Stomach smooth muscle (tissue), 2 donors: Measurements from ENCODE around the gene PLSCR2.
"Not testable (repeated sequence)": the region's sequence is repeated elsewhere in the genome, so short reads cannot be mapped to it uniquely, and the experiment has no call there.

ENCODE experiments used
- H3K27ac ChIP-seq: one replicate; pipeline ENCODE4 v1.7.0; 2013; ENCODE audit warnings: mild to moderate bottlenecking, low read length, inconsistent platforms
- H3K27me3 ChIP-seq, 2 donors: one replicate each; pipeline ENCODE4 v1.7.0; 2013; ENCODE audit warnings: low read length in 2 of 2; ENCODE audit not compliant: insufficient read depth in 2 of 2, control insufficient read depth in 1 of 2
- H3K36me3 ChIP-seq, 2 donors: one replicate each; pipeline ENCODE4 v1.7.0; 2013; ENCODE audit warnings: low read length in 2 of 2; ENCODE audit not compliant: control insufficient read depth in 2 of 2, insufficient read depth in 2 of 2
- H3K4me1 ChIP-seq: one replicate; pipeline ENCODE4 v1.7.0; 2013; ENCODE audit warnings: low read length; ENCODE audit not compliant: control insufficient read depth, insufficient read depth
- H3K4me3 ChIP-seq, 2 donors: one replicate each; pipeline ENCODE4 v1.7.0; 2013; ENCODE audit warnings: low read length in 2 of 2
- H3K9ac ChIP-seq, 2 donors: one replicate each; pipeline ENCODE4 v1.7.0; 2013; ENCODE audit warnings: low read length in 2 of 2, mild to moderate bottlenecking in 1 of 2
- H3K9me3 ChIP-seq, 2 donors: one replicate each; pipeline ENCODE4 v1.7.0; 2013; ENCODE audit warnings: low read length in 2 of 2; ENCODE audit not compliant: control insufficient read depth in 2 of 2
- donor health status: healthy.
- donor health status: Pancreatic carcinoma.

The PLSCR2 gene

GRCh38 chr3:146464005-146464595, 5.3 kb downstream of the PLSCR2 start:
- Histone ChIP-seq H3K9ac (no peak overlapping the region), H3K9me3 (no peaks in the 10 kb centered on the region), H3K27ac (no peak overlapping the region), H3K27me3 (no peaks in the 10 kb centered on the region), H3K4me3 (no peak overlapping the region), H3K4me1 (no peaks in the 10 kb centered on the region), H3K36me3 (no peaks in the 10 kb centered on the region)

- Histone ChIP-seq H3K36me3 (no peaks in the 10 kb centered on the region), H3K9me3 (no peaks in the 10 kb centered on the region), H3K9ac (no peak overlapping the region), H3K4me3 (no peak overlapping the region), H3K4me1 (no peaks in the 10 kb centered on the region), H3K27me3 (no peaks in the 10 kb centered on the region), H3K27ac (no peak overlapping the region)
These were observed 14.6 kb downstream of the PLSCR2 start for GRCh38 chr3:146454796-146455195.

DNA sequence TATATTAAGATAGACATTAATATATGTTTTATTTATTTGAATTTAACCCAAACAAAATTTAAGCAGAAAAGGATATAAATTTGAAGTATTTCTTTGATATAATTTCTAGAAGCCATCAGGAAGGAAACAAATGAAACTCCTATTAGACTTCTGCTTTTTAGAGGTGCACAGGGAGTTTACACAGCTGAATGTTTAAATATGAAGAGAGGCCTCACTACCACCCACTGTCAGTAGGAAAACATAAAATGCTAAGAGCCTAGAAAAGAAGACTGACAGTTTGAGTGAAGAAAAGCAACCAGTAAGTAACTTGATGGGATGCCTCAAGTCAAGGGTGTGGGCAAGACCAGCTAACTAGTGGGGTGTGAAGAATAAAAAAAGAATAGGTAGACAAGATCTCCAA, 19.7 kb downstream of the PLSCR2 start:
- no peak overlapping the region for H3K9ac ChIP-seq
- H3K9me3 ChIP-seq = peaks cover 0 to 3% of the 10 kb centered on the region in 2 donors
- H3K27me3 ChIP-seq = no peaks in the 10 kb centered on the region
- H3K36me3 ChIP-seq = no peaks in the 10 kb centered on the region
- no peak overlapping the region for H3K4me3 ChIP-seq
- H3K4me1 ChIP-seq = no peaks in the 10 kb centered on the region
- H3K27ac ChIP-seq = no peak overlapping the region

DNA sequence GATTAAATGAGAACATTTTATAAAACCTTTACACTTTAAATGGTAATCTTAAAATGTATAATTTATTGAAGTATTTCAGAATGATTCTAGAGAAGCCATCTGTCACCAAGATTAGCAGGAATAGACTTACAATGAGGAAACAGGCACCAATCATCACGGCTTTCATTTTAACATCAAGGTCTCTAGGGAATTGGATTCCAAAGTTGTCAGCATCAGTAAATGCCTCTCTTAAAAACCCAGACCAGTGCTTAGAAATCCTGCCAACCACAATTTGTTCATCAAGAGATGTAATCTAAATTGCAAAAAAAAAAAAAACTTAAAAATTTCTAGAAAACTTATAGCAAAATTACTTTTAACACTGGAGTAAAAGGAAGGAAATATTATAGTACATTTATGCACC, 20.3 kb downstream of the PLSCR2 start:
- no peak overlapping the region for H3K27ac ChIP-seq
- H3K36me3 ChIP-seq = no peaks in the 10 kb centered on the region
- H3K4me3 ChIP-seq = no peak overlapping the region
- no peak overlapping the region for H3K9ac ChIP-seq
- H3K27me3 ChIP-seq = no peaks in the 10 kb centered on the region
- H3K9me3 ChIP-seq = peaks cover 0 to 3% of the 10 kb centered on the region in 2 donors
- no peaks in the 10 kb centered on the region for H3K4me1 ChIP-seq

GRCh38 chr3:146446026-146446425, 23.3 kb downstream of the PLSCR2 start:
- peaks cover 0 to 3% of the 10 kb centered on the region in 2 donors for H3K9me3 ChIP-seq
- H3K27ac ChIP-seq = no peak overlapping the region
- H3K9ac ChIP-seq = no peak overlapping the region
- no peak overlapping the region for H3K4me3 ChIP-seq
- H3K27me3 ChIP-seq = no peaks in the 10 kb centered on the region
- H3K4me1 ChIP-seq = no peaks in the 10 kb centered on the region
- H3K36me3 ChIP-seq = no peaks in the 10 kb centered on the region

DNA sequence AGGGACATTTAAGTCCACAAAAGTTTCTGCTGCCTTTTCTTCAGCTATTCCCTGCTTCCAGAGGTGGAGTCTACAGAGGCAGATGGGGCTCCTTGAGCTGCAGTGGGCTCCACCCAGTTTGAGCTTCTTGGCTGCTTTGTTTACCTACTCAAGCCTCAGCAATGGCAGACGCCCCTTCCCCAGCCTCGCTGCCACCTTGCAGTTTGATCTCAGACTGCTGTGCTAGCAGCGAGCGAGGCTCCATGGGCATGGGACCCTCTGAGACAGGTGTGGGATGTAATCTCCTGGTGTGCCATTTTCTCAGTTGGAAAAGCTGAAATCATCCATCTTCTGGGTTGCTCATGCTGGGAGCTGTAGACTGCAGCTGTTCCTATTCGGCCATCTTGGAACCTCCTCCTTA, 29.1 kb downstream of the PLSCR2 start:
- H3K27me3 ChIP-seq, H3K36me3 ChIP-seq, H3K9ac ChIP-seq, H3K9me3 ChIP-seq, H3K4me1 ChIP-seq, H3K27ac ChIP-seq, H3K4me3 ChIP-seq: not testable (repeated sequence)

DNA sequence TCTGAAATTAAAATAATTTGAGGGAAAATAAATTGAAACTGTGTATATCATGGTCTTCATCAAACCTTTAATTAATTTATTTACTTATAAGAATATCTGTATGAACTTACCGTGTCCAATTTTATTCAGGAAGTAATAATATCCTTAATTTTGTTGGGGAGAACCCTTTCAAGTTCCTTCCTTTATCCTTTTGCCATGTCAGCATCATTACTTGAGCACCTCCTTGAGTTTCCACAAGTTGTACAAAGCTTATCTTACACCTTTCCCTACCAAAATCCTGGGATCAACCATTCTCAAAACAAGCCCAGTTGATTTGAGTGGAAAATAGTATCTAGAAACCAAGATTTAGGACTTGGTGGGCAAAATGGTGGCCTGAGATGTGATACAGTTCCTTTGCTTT, 37.3 kb downstream of the PLSCR2 start:
- Histone ChIP-seq H3K4me3 (no peak overlapping the region), H3K9me3 (no peaks in the 10 kb centered on the region), H3K27me3 (no peaks in the 10 kb centered on the region), H3K9ac (no peak overlapping the region), H3K27ac (no peak overlapping the region), H3K36me3 (no peaks in the 10 kb centered on the region), H3K4me1 (no peaks in the 10 kb centered on the region)

DNA sequence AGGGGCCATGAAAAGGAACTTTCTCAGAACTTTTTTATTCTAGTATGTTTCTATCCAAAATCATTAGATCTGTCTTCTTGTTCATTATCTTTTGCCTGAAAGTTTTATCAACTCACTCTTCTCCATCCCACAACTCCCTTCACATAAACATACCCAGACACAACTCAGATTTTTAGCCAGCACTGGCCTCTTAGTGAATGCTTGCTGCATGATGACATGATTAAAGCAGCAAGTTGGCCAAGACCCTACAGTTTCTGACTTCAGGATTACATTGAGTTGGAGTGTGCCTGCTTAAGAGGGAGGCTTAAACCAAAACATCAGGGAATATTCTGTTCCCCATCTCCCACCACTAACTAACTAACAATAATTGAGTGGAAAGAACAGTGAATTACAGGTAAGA, 38.1 kb downstream of the PLSCR2 start:
- no peaks in the 10 kb centered on the region for H3K9me3 ChIP-seq
- H3K36me3 ChIP-seq = no peaks in the 10 kb centered on the region
- no peaks in the 10 kb centered on the region for H3K4me1 ChIP-seq
- H3K27ac ChIP-seq = no peak overlapping the region
- H3K4me3 ChIP-seq = no peak overlapping the region
- H3K9ac ChIP-seq = no peak overlapping the region
- no peaks in the 10 kb centered on the region for H3K27me3 ChIP-seq

- Histone ChIP-seq H3K27ac (no peak overlapping the region), H3K4me3 (no peak overlapping the region), H3K27me3 (no peaks in the 10 kb centered on the region), H3K9me3 (no peaks in the 10 kb centered on the region), H3K4me1 (no peaks in the 10 kb centered on the region), H3K9ac (no peak overlapping the region), H3K36me3 (no peaks in the 10 kb centered on the region)
These were observed 44.0 kb downstream of the PLSCR2 start for GRCh38 chr3:146425341-146425740.

DNA sequence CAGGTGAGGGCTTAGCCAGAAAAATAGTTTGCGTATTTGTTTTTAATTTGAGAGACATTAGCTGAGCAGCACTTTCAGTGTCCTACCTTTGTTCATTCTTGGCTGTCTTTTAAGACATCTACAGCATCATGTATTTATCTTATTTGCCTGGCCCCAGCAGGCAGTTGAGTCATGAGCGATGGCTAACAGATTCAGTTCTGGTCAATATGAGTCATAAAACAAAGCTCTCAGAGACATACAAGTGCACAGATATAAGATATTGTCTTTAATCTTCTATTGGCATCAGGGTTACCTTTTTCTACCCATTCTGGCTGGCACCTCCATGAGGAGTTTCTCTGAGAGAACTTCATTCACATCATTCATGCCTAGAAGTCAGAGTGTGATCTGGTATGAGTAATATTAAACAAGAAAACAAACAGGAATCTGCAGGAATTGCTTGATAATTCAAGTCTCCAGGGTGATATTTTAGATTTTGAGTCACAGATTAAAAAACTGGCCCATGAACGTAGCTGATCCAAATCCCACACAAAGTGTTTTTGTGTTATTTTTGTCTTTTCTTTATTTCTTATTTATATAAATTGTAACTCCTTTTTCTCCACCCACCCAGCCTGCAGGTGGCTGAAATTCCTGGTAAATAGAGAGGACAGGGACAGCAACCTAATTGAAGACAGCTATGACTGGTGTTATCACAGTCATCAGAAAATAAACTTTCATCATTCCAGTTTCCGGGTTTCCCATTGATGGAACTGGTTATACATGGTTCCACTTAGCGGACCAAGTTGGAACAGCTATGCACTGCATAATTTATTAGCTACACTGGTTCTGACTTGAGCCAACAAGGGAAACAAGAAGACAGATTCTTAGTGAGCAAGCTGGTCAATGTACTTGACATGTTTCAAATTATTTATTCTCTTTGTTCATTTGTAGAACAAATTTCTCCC, 47.3 kb downstream of the PLSCR2 start:
- no peaks in the 10 kb centered on the region for H3K9me3 ChIP-seq
- no peaks in the 10 kb centered on the region for H3K4me1 ChIP-seq
- H3K27ac ChIP-seq = no peak overlapping the region
- H3K9ac ChIP-seq = no peak overlapping the region
- no peaks in the 10 kb centered on the region for H3K36me3 ChIP-seq
- no peak overlapping the region for H3K4me3 ChIP-seq
- H3K27me3 ChIP-seq = no peaks in the 10 kb centered on the region

DNA sequence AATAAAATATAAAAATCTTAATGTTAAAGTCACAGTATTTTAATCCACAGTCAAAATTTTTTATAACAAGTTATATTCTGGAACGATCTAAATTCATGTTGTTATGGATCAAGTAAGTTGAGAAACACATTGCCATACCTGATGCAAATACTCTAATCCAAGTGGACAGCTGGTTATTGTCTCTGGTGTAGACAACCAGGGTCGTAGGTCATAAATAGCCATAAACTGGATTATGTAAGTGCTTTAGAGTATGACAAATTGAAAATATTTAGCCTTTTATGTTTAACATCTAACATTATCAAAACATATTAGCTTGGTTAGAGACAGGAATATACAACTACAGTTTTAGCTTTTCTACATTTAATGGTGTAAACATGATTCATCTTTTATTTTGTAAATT, 53.0 kb downstream of the PLSCR2 start:
- H3K9ac ChIP-seq = no peak overlapping the region
- H3K36me3 ChIP-seq = no peaks in the 10 kb centered on the region
- no peak overlapping the region for H3K27ac ChIP-seq
- H3K4me1 ChIP-seq = no peaks in the 10 kb centered on the region
- no peaks in the 10 kb centered on the region for H3K27me3 ChIP-seq
- no peak overlapping the region for H3K4me3 ChIP-seq
- peaks cover 0 to 6% of the 10 kb centered on the region in 2 donors for H3K9me3 ChIP-seq
